NCI-H1417 treated with DMSO at 0.1 percent for 48 hours (cell line): ENCODE results near the gene SCNN1A.
"Not testable (repeated sequence)": the region's sequence is repeated elsewhere in the genome, so short reads cannot be mapped to it uniquely, and the experiment has no call there.

Source experiments
- DNase-seq: peaks from one replicate; lab custom pipeline; 2025; lab: John Stamatoyannopoulos, UW

SCNN1A gene

DNA sequence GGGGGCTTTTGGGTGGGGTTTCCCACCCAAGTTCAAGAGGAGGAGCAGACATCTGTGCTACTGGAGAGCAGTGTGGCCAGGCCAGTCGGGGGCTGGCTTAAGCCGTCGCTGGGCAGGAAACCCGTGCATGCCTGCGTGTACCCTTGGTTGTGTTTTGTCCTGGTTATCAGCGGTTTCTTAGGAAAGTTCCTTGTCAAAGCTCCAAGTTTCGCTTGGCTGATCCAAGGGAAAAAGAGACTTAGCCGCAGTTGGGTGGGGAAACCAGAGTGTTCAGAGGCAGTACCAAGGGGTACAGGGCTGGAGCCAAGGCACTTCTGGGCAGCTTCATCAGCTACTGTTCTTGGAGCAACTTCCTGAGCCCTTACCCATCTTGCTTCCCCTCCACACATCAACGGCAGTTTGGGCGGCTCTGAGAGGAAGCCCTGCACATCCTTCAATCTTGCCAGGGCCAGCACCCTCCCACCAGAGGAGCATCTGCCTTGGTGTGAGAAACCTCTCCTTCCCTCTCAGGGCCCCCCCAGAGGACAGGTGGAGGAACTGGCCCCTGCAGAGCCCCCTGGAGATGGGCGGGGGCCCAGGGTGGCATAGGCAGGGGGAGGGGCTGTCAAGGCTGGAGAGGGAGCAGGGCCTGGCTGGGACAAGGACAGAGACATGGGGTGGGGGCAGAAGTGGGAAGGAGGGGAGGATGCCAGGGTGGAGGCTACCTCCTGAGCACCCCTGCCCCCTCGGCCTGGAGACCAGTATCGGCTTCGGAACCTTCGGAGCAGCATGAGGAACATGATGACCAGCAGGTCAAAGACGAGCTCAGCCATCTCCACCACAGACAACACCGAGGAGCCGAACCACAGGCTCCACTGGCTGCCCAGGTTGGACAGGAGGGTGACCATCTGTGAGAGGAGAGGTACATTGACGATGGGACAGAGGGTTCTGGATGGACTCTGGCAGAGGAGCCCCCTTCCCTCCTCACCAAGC lies 27.7 kb downstream of the SCNN1A start:
- DNase-seq, result no peak

DNA sequence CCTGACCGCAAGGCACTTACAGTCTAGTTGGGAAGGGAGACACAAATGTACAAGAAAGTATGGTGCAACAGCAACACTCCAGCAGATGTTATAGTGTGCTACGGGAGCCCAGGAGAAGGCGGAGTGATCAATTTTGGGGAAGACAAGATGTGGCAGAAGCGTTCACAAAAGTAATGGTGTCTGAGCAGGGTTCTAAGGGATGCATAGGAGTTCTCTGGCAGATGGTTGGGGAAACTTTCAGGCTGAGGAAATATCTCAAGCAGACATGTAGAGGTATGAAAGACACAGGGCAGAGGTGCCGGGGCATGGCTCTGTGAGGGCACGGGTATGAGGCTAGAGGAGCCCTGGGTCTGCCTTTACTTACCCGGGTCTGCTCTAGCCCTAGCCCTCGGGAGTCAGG lies 28.4 kb downstream of the SCNN1A start:
- no peak for DNase-seq

DNA sequence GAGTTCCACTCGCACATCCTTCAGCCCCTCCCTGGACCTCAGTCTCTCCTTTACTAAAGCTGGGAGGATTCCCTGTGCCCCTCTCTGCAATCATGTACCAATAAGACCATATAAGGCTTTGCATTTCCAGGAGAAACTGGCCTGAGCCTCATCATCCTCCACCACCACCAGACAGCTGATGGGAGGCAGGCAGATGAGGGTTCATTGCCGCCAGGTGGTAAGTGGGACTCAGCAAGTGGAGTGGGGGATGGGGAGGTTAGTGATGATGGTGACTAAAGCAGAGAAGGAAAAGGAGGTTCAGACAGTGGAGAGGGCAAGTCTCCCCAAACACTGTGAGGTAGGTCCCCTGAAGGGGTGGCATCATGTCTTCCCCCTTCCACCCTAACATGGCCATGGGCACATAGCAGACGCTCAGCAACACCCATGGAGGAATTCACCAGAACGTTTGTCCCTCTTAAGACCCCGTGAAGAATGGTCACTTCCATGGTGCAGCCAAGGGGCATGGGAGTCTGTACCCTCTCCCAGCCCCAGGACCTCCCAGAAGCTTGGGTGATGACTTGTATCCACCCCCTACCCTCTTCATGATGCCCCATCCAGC lies 29.0 kb downstream of the SCNN1A start:
- no peak for DNase-seq

DNA sequence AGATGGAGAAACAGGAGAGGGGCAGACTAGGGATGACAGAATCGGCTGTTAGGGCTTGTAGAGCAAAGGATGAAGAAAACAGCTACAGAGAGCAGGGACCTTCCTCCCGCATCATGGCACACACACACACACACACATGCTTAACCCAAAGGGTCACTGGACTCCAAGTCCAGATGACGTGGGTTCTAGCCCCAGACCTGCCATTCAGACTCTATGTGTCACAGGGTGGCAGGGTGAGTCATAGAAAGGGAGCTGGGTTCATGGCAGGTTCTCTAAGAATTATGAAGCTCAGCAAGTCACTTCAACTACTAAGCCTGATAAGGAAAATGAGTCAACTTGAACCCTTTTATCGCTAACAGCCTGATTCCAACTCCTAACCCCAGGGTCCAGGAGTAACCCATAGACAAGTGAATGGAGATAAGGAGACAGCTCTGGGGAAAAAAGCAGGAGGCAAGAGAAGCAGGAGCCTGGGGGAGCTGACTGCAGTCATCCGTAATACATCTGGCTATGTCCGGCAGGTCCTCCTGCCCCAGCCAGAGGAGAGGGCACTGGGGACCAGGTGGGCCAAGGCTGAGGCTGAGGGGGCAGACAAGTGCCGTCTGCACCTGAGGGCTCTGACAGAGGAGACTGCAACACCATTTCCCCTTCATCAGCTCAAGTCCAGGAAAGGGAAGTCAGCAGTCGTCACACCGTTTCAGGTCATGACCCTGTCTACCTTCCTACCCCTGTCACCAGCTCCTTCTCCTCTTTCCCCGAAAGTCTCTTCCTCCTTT lies 29.9 kb downstream of the SCNN1A start:
- no peak for DNase-seq

GRCh38 chr12:6344101-6344660 lies 31.2 kb downstream of the SCNN1A start:
- DNase-seq, result not testable (repeated sequence)

GRCh38 chr12:6343518-6343917 lies 31.8 kb downstream of the SCNN1A start:
- DNase-seq, result no peak

- DNase-seq, result no peak
Observed at GRCh38 chr12:6342140-6342889, 33.0 kb downstream of the SCNN1A start.

- DNase-seq, result no peak
Observed at GRCh38 chr12:6341417-6342139, 33.8 kb downstream of the SCNN1A start, which contains the start of gene TNFRSF1A. TSS of gene TNFRSF1A (minus strand) at chr12:6342076. CDS start at chr12:6341814, 262 bp downstream.

- DNase-seq, result no peak
Observed at GRCh38 chr12:6340745-6341416, 34.5 kb downstream of the SCNN1A start.

DNA sequence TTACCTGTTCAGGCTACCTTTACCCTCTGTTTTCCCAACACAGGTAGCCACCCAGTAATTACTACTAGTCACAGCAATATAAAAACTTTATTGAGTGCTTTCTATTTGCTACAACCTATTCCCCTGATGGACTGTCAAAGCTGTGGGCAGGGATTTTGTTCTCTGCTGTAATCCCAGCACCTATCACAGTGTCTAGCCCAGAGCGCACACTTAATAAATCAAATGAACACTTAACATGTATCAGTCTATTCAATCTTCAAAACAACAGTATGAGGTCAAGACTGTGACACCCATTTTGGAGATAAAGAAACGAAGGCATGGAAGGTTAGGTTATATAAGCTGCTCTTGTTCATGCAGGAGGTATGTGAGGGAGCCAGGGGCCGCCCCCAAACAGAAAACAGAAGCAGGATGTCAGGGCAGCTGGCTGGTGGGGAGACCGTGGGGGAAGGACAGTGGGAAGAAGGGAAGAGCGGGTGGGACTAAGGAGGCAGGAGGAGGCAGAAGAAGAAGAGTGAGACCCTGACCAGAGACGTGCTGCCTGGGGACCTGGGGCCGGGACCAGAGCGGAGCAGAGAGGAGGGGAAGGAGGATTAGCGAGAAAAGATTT lies 35.2 kb downstream of the SCNN1A start:
- no peak for DNase-seq

GRCh38 chr12:6338955-6339354 lies 36.4 kb downstream of the SCNN1A start:
- DNase-seq, result no peak

DNA sequence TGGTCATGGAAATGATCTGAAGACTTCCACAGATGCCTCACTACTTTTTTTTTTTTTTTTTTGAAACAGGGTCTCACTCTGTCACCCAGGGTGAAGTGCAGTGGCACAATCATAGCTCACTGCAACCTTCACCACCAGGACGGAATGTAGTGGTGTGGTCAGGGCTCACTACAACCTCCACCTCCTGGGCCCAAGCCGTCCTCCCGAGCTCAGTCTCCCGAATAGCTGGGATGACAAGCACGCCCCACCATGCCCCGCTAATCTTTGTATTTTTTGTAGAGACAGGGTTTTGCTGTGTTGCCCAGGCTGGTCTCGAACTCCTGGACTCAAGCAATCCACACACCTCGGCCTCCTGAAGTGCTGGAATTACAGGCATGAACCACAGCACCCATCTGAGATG lies 36.8 kb downstream of the SCNN1A start:
- DNase-seq, result not testable (repeated sequence)

DNA sequence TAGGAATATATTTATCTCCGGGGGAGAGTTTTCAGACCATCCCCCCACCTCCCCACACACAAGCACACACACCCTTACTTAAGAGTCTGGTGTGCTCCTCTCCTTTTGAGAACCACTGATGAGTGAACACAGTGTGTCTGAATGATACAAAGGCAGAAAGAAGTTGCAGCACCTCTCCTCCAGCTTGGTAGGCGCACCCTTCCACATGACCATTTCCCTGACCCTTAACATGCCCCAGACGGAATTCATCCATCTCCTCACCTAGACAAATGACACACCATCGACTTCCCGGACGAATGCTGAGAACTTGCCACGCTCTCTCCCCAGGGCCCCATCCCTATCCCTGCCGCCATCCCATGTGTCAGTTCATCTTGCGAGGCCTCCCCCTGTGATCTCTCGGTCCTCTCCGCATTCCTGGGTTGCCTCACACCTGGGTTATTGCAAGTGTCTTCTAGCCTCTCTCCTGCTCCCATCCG lies 37.4 kb downstream of the SCNN1A start:
- no peak for DNase-seq

- DNase-seq, result no peak
Observed at GRCh38 chr12:6336889-6337853, 38.2 kb downstream of the SCNN1A start.

DNA sequence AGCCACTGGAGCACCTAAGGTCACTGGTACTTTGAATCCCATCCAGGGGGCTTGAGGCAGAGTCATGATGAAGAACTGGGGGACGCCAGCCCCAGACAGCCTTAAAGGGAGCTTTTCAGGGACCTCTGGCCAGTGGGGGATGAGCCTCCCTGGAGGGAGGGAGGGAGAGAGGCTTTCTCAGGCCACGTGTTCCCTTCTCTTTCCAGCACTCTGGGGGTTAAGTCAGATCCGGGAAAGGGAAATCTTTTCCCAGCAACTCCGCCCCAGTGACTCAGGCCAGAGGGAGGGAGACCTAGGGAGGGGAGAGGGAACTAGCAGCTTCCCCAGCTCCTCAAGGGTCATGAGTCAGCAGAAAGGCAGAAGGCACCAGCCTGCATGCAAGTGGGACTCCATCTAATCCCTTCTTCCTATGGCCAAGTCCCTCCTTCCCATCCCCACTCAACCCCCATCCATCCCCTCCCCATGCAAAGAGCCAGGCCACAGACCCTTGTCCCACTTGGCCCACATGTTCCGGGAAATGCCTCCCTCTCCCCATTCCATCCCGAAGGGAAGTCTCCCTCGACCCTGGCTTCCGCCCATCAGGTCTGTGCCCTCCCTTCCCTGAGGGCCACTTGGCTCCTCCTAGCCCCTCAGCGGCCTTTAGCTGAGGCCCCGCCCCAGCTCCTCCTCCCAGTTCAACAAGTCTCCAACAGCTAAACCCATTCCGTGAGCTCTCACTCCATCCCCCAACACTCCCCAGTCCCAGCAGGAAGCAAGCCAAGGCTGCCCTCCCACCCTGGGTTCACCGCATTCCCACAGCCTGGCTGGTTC lies 39.1 kb downstream of the SCNN1A start:
- DNase-seq, result peak; percentile 36

DNA sequence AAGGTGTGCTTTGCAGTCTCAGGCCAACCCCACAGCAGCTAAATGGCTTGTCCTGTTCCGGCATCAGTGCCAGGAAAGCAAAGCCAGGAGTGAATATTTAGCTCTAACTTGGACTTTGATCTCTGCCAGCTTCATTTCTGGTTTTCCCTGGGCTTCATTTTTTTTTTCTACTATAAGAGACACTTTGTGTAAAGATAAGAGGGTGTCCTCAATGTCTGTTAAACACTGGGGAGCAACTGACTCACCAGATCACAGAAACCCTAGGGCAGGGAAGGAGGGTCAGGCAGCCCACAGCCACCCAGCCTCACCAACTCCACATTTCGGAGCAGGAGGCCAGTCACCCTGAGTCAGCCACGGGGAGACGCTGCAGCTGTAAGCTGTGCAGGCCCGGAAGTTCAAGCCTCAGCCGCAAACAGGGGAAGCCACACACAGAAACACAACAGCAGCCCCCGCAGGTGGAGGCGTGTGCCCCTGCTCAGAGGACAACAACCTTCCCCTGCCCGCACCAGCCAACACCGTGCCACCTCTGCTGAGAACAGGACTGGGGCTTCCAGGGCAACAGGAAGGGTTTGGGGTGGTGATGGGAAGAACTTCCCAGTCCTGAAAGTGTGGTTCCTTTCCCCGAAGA lies 39.8 kb downstream of the SCNN1A start:
- no peak for DNase-seq

- no peak for DNase-seq
Observed at GRCh38 chr12:6334940-6335450, 40.4 kb downstream of the SCNN1A start.
